Measurements from ENCODE around the gene MRAP. TPM values are rescaled to one million over a fixed set of nuclear protein-coding genes. Genes with fewer than 3 reads are reported as not detected.

MRAP gene
- total RNA-seq, 1 donor = not detected

- TF ChIP-seq CTCF (IDR thresholded peaks at IDR 0.05; ENCODE audit: insufficient read depth, low read length) = no peak
- DNase-seq (ENCODE audit: low read depth) = no peak
- H3K4me3 ChIP-seq (ENCODE audit: low read depth, low read length) = no peak overlapping the region
These were observed 61.8 kb downstream of the MRAP start for GRCh38 chr21:32360401-32360975.

Other genes with a start within 250 kb of the MRAP start
- gene MIS18A, start 19.8 kb upstream of the MRAP start, total RNA-seq (ENCODE audit: low replicate concordance) = 13.3 and 18.6 TPM in 2 replicates
- 16.7 and 21.1 TPM in 2 replicates for gene URB1, start 94.2 kb downstream of the MRAP start, total RNA-seq (ENCODE audit: low replicate concordance)
- gene EVA1C, start 113.9 kb downstream of the MRAP start, total RNA-seq (ENCODE audit: low replicate concordance) = 14.5 and 17.8 TPM in 2 replicates